Femur (tissue), 1 donor: ENCODE data around the gene MYRIP.
"Not testable (repeated sequence)": the region's sequence is repeated elsewhere in the genome, so short reads cannot be mapped to it uniquely, and the experiment has no call there.

Experiments
- DNase-seq: peaks from one replicate; pipeline ENCODE4 v3.0.0-alpha.2; 2017

The MYRIP gene

DNA sequence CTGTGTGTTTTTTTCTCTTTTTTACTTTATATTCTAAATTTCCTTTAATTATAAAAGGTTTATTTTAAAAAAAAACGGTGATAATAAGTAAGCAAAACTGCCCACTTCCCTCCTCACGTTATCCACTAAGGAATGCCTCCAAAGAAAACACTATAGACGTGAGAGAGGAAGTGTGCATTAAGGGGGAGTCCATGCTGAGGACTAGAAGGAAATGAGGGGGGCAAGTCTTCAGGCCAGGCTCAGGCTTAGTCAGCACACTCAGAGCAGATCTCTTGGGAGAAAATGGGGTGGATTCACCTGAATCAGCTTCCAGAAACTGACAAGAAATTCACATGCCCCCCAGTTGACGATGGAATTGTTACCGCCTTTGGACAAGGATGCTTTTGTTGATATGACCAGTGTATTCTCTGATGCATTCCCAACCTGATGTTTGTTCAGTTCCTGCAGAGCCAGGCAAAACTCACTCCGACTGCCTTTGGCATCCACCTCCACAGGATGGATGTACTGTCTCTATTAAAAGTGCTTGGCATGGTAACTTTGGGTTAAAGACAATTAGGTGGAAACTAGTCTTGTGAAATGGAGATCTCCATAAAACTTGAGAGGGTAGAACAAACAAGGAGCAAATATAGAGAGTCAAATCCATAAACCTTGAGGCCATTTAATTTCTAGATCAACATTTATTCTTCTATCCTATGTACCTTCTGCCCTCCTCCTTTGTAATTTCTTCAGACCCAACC, 167.8 kb downstream of the MYRIP start:
- DNase-seq = no peak

GRCh38 chr3:39978308-39978707, 168.9 kb downstream of the MYRIP start:
- no peak for DNase-seq

DNA sequence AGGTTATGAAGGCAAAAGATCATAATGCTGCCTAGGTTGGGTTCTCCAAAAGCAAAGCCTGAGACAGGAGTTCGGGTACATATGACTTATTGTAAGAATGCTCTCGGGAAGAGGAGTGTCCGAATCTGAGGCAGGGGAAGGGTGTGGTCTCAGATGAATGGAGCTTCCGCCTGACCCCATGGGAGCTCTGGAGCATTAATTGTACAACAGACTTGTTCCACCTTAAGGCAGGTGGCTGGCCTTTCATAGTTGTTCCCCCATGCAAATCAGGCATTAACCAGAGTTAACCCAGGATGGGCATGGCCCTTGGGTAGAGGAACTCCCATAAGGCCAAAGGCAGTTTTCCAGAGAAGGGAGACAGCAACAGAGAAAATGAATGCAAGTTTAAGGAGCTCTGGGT, 170.6 kb downstream of the MYRIP start:
- no peak for DNase-seq

DNA sequence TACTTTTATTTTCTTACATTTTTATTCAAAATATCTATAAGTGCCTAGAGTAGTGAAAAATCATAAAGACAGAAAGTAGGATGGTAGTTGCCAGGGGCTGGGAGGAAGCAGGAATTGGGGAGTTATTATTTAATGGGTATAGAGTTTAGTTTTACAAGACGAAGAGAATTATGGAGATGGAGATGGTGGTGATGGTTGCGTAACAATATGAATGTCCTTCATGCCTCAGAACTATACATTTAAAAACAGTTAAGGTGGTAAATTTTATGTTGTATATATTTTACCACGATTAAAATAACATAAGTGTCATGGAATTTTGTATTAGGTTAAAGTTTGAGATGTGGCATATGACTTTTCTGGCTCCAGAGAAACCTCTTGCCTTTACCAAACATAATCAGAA, 171.4 kb downstream of the MYRIP start:
- no peak for DNase-seq

GRCh38 chr3:39981547-39982184, 172.3 kb downstream of the MYRIP start:
- DNase-seq = peak; percentile 19

GRCh38 chr3:39982665-39983357, 173.4 kb downstream of the MYRIP start:
- DNase-seq = no peak

DNA sequence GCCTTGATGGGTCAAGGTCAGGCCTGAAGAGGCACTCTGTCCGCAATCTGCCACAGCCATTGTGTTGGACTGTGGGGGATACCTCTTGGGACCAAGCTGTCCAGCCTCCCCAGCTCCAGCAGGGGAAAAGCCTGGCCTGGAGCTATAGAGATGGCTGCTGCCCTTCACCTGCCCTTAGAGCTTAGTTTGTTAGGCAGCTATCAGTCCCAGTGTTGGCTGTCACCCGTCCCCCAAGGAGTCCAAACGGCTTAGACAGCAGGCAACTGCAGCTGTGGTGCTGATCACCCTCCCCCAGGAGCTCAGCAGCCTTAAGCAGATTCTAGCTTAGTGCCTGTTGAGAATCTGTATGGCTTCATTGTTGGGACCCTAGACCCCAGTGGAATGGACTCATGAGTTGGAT, 180.3 kb downstream of the MYRIP start:
- no peak for DNase-seq

DNA sequence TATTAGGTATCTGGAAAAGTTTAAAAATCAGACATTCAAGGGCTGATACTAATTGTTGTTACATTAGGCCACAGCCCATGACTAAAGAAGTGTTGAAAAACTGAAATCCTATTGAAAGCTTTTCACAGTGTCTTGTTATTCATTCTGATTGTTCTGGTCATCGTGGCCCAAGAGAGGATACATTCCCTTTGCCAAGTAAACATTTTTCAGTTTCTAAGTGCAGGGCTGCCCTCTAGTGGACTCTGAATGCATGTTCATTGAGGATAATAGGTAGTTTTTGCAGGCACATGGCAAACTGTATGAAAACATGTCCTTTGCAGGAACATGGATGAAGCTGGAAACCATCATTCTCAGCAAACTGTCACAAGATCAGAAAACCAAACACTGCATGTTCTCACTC, 181.1 kb downstream of the MYRIP start:
- DNase-seq = no peak

GRCh38 chr3:40008796-40009195, 199.4 kb downstream of the MYRIP start:
- DNase-seq = no peak

- peak; percentile 41 for DNase-seq
Measured at GRCh38 chr3:40009991-40010390, 200.6 kb downstream of the MYRIP start.

DNA sequence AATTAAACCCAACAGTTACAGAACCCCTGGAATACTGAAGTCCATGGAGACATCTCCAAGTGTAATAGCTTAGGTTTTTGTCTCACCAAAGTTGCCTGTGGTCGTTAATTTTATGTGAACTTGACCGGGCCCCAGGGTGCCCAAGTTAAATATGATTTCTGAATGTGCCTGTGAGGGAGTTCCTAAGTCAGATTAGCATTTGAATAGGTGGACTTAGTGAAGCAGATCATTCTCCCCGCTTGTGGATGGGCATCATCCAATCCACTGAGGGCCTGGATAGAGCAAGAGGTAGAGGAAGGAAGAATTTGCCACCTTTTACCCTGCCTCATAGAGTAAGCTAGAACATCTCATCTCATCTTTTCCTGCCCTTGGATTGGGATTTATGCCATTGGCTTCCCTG, 203.0 kb downstream of the MYRIP start:
- no peak for DNase-seq

- no peak for DNase-seq
Measured at GRCh38 chr3:40016391-40016790, 207.0 kb downstream of the MYRIP start.

GRCh38 chr3:40018369-40018768, 209.0 kb downstream of the MYRIP start:
- no peak for DNase-seq

- DNase-seq = no peak
Measured at GRCh38 chr3:40019376-40019775, 210.0 kb downstream of the MYRIP start.

GRCh38 chr3:40020689-40021088, 211.3 kb downstream of the MYRIP start:
- no peak for DNase-seq

DNA sequence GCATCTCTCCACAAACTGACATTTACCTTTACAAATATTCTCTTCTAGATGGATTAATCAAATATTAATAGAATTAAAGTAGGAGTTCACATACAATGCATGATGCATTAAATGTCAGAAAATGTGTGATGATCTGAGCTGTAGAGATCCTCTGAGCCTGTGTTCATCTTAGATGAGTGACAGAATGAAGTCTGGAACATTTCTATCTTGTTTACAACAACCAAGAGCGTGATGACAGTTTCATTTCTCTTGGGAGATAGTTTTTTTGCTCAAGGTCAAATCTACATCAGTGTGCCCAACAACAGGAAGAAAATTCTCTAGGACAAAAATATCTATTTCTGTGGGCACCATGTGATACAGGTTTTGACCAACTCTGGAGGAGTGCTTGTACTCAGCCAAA, 211.9 kb downstream of the MYRIP start:
- no peak for DNase-seq

GRCh38 chr3:40022297-40022827, 213.0 kb downstream of the MYRIP start:
- no peak for DNase-seq

- no peak for DNase-seq
Measured at GRCh38 chr3:40024526-40024925, 215.1 kb downstream of the MYRIP start.

GRCh38 chr3:40025892-40026291, 216.5 kb downstream of the MYRIP start:
- DNase-seq = not testable (repeated sequence)

- DNase-seq = no peak
Measured at GRCh38 chr3:40035177-40035576, 225.8 kb downstream of the MYRIP start.

DNA sequence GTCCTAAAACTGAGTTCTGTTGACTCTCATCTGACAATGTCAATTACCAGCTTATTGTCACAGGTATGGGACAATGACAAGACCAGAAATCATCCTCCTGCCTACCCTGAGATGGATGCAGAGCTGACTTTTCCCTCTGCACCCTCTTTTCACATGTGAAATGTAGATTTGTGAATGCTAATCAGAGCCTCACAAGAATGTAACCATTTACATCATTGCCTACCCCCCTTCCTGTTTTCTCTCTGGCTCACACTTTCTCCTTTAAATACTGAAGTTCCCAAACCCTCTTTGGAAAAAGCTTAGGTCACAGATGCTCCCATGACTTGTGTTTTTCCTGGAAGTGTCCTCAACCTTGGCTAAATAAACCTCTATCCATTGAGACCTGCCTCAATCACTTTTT, 228.2 kb downstream of the MYRIP start:
- no peak for DNase-seq

DNA sequence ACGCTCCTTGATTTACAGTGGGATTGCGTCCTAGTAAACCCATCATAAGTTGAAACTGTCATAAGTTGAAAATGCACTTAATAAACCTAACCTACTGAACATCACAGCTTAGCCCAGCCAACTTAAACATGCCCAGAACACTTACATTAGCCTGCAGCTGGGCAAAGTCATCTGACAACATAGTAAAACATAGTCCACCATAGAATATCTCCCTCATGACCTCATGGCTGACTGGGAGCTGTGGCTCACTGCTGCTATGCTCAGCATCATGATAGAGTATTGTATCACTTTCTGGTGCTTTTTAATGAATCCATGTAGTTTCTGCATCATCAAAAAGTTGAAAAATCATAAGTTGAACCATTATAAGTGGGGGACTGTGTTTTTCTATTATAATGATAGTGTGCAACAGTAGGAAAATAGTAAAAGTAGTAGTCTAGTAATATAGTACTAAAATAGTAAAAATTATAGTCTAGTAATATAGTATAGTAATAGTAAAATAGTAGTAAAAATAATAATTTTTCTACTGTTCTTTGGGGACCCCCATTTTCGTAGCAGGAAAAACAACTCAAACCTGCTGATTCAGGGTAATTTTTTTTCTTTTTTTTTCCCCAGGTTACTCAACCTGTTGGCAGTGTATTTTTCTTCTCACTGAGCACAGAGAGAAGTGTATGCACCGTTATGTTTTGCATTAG, 233.5 kb downstream of the MYRIP start:
- no peak for DNase-seq

DNA sequence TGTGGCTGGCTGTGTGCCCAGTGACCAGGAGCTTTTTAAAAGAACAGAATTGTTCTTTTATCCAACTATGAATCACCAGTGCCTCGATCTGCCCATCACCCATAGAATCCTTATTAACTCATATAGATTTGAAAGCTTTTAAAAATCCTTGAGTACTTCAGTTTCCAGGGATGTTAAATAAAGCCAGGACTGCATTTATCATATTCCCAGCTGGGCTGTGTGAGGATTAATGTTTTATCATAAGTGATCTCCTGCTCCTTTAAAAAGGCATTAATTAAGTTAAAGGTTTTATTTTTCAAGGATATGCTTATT, 234.0 kb downstream of the MYRIP start:
- peak; percentile 51 for DNase-seq
